Activated CD8-positive, alpha-beta memory T cell treated with anti-CD3 and anti-CD28 coated beads, Interleukin-2, amount 50 U/mL, for 4 hours (primary cell): Measurements from ENCODE around the gene C1QA.

Source experiments
- DNase-seq: peaks from one replicate; pipeline ENCODE4 v3.0.0-alpha.2; 2020

C1QA gene

DNA sequence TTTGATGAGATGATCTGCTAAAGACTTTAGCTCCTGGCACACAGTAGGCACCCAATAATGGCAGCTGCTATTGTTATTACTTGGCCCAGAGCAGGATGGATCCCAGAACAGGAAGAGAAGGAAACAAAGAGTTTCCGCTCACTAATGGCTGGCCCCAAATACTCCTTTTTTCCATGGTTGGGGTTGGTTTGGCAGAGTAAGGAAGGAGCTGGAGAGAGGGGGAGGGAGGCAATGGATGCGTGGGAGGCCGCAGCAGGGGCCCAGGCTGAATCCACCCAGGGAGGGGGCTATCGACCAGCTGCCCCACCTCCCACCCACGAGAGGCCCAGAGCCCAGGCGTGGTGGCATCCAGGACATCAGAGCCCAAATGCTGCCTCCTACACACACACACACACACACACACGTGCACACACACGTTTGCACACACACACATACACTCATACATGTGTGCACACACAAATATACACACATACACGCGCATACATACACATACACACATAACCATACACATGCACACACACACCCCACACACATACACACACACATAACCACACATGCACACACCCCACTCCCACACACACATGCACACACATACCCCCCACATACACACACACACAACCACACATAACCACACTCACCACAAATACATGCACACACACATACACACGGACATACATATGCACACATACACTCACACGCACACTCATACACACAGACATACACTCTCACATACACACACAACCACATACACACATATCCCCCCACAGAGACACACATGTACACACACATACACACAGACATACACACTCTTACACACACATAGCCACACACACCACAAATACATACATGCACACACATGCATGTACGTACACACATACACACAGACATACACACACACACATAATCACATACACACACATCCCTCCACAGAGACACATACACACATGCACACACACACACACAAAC lies 41.8 kb downstream of the C1QA start:
- DNase-seq, result no peak

- no peak for DNase-seq
Measured at GRCh38 chr1:22680726-22681125, 44.3 kb downstream of the C1QA start.

- no peak for DNase-seq
Measured at GRCh38 chr1:22681556-22682276, 45.3 kb downstream of the C1QA start.

GRCh38 chr1:22683547-22683946 lies 47.1 kb downstream of the C1QA start:
- DNase-seq, result no peak

DNA sequence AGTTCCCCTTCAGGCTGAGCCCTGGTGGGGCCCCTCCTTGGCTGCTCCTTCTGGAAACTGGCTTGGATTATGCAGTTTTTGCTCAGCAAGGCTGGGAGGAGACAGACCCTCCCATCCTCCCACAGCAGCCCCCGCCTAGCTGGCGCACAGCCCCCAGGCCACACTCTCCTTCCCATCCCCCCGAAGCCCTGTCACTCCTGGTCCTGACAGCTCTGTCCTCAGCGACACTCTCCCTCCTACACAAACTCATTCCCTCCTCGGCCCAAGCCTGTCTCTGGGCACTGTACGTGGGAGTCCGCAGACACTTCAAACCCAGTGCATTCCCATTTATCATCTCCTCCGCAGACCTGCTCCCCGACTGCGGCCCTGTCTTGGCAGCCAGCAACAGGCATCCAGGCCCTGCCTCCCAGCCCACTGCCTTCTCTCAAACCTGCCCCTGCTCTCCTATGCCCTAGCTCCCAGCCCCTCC lies 49.2 kb downstream of the C1QA start:
- no peak for DNase-seq

- no peak for DNase-seq
Measured at GRCh38 chr1:22687191-22687590, 50.8 kb downstream of the C1QA start.

- no peak for DNase-seq
Measured at GRCh38 chr1:22688466-22688865, 52.0 kb downstream of the C1QA start.
